ENCODE measurements around the gene OR6C4.
"Not testable (repeated sequence)": the region's sequence is repeated elsewhere in the genome, so short reads cannot be mapped to it uniquely, and the experiment has no call there.

Gene OR6C4

GRCh38 chr12:55549302-55549701 is at the start of gene OR6C4:
Gene OR6C4, plus strand, starts transcription at chr12:55549602. Its CDS starts 1,625 bp downstream, at chr12:55551227.
- DNase-seq: no peak

GRCh38 chr12:55499810-55500252 is 49.6 kb upstream of the OR6C4 start:
- no peak for DNase-seq

- DNase-seq: no peak
Measured at GRCh38 chr12:55501601-55502000, 47.8 kb upstream of the OR6C4 start.

GRCh38 chr12:55515696-55516095 is 33.7 kb upstream of the OR6C4 start:
- no peak for DNase-seq

- no peak for DNase-seq
Measured at GRCh38 chr12:55516391-55516790, 33.0 kb upstream of the OR6C4 start.

GRCh38 chr12:55548235-55548634 is 1.2 kb upstream of the OR6C4 start:
- not testable (repeated sequence) for DNase-seq

- DNase-seq: no peak
Measured at GRCh38 chr12:55548756-55549155, 646 bp upstream of the OR6C4 start.

- no peak for DNase-seq
Measured at GRCh38 chr12:55554296-55554695, 4.9 kb downstream of the OR6C4 start.

GRCh38 chr12:55570060-55570459 is 20.7 kb downstream of the OR6C4 start:
- not testable (repeated sequence) for DNase-seq

- DNase-seq: not testable (repeated sequence)
Measured at GRCh38 chr12:55570689-55571088, 21.3 kb downstream of the OR6C4 start.

- DNase-seq: no peak
Measured at GRCh38 chr12:55572168-55572567, 22.8 kb downstream of the OR6C4 start, which contains the start of gene OR2AP1. Gene OR2AP1, plus strand, starts transcription at chr12:55572468. Its CDS starts 1,947 bp downstream, at chr12:55574415.

GRCh38 chr12:55582066-55582465 is 32.7 kb downstream of the OR6C4 start:
- no peak for DNase-seq

GRCh38 chr12:55585817-55586216 is 36.4 kb downstream of the OR6C4 start:
- no peak for DNase-seq

GRCh38 chr12:55590152-55590551 is 40.8 kb downstream of the OR6C4 start:
- not testable (repeated sequence) for DNase-seq
